CD4-positive, alpha-beta T cell (primary cell): ENCODE data around the gene CDV3. TPM values are rescaled to one million over a fixed set of nuclear protein-coding genes. Genes with fewer than 3 reads are reported as not detected.
"Not testable (repeated sequence)": the region's sequence is repeated elsewhere in the genome, so short reads cannot be mapped to it uniquely, and the experiment has no call there.

Experiments
- ATAC-seq: fragments of 200-7000 bp; cut with Tn5 transposase; one replicate; pipeline ENCODE4 v1.10.0; 2022; ENCODE audit warnings: mild to moderate bottlenecking; ENCODE audit not compliant: poor library complexity
- CTCF ChIA-PET: fragments of 350-600 bp; sonication (Branson Sonifier 250); formaldehyde crosslinking; loops from one replicate; lab custom pipeline; 2021; ENCODE audit warnings: antibody characterized with exemption, inconsistent platforms; lab: Charles Lee
- POLR2A ChIA-PET: fragments of 350-600 bp; sonication (Branson Sonifier 250); formaldehyde crosslinking; loops from one replicate; lab custom pipeline; 2021; ENCODE audit warnings: antibody characterized with exemption, inconsistent platforms; lab: Charles Lee
- DNase-seq, 14 experiments: peaks; one replicate each; pipeline ENCODE4 v3.0.0-alpha.2; 2013 to 2020; ENCODE audit warnings: mixed read lengths in 2 of 14
- H3K27ac ChIP-seq, 2 donors: one replicate each; pipeline versions ENCODE4 v1.5.1 to v1.7.0; 2013; ENCODE audit warnings: low read length in 2 of 2, low read depth in 1 of 2, mild to moderate bottlenecking in 1 of 2
- H3K27me3 ChIP-seq, 2 experiments: 1 replicate in 1 of 2; 2 replicates in 1 of 2; pipeline versions ENCODE4 v1.6.1 to v1.7.0; 2013; ENCODE audit warnings: low read length in 2 of 2, control low read depth in 1 of 2, mild to moderate bottlenecking in 1 of 2, moderate library complexity in 1 of 2; ENCODE audit not compliant: insufficient read depth in 2 of 2, control insufficient read depth in 1 of 2
- H3K36me3 ChIP-seq: one replicate; pipeline ENCODE4 v1.6.1; 2013; ENCODE audit warnings: low read length, control low read depth; ENCODE audit not compliant: insufficient read depth
- H3K4me1 ChIP-seq: one replicate; pipeline ENCODE4 v1.6.1; 2013; ENCODE audit warnings: low read length, control low read depth; ENCODE audit not compliant: insufficient read depth
- H3K4me3 ChIP-seq: one replicate; pipeline ENCODE4 v1.5.1; 2013; ENCODE audit warnings: mild to moderate bottlenecking, low read length, moderate library complexity
- H3K9me3 ChIP-seq, 2 experiments: 1 replicate in 1 of 2; 2 replicates in 1 of 2; pipeline versions ENCODE4 v1.6.1 to v1.7.0; 2013; ENCODE audit warnings: low read length in 2 of 2, mild to moderate bottlenecking in 2 of 2, control low read depth in 1 of 2, moderate library complexity in 1 of 2; ENCODE audit not compliant: control insufficient read depth in 1 of 2, insufficient read depth in 1 of 2
- H3K27ac Mint-ChIP-seq: one replicate; pipeline ENCODE4 v1.8.0; 2020; ENCODE audit warnings: mixed read lengths
- H3K27me3 Mint-ChIP-seq: one replicate; pipeline ENCODE4 v1.8.0; 2021; ENCODE audit warnings: mixed read lengths
- H3K36me3 Mint-ChIP-seq: one replicate; pipeline ENCODE4 v1.8.0; 2021; ENCODE audit warnings: low read depth, mixed read lengths
- H3K4me1 Mint-ChIP-seq: one replicate; pipeline ENCODE4 v1.8.0; 2021; ENCODE audit warnings: low read depth, mixed read lengths
- H3K4me3 Mint-ChIP-seq: one replicate; pipeline ENCODE4 v1.8.0; 2020; ENCODE audit warnings: mild to moderate bottlenecking, mixed read lengths
- H3K9me3 Mint-ChIP-seq: one replicate; pipeline ENCODE4 v1.8.0; 2020; ENCODE audit warnings: mixed read lengths
- CTCF ChIP-seq: fragments of 200-600 bp; IDR thresholded peaks from one replicate; pipeline ENCODE4 v1.8.0; 2022; ENCODE audit warnings: antibody characterized with exemption, mild to moderate bottlenecking
- intact Hi-C, 2 experiments: fragments of 100-400 bp; cut with DNase I in 1 of 2; cut with micrococcal nuclease in 1 of 2; formaldehyde crosslinking; loops; one replicate each; pipeline versions ENCODE4 v1.15.1 to v1.9.0; 2023 to 2025; cut with DNase I, micrococcal nuclease
- total RNA-seq, 174 experiments: library from RNA in 2 of 174; stranded (reverse) in 2 of 174; gene quantifications; one replicate each; pipeline ENCODE4 v1.2.3 and lab custom pipeline; 2021 to 2026

CDV3 gene
- total RNA-seq, 2 experiments from 2014 or later = 206 to 228 TPM

- H3K9me3 ChIP-seq = no peaks in the 10 kb centered on the region
- no peaks in the 10 kb centered on the region for H3K27me3 Mint-ChIP-seq
- H3K27ac Mint-ChIP-seq = no peak overlapping the region
- ATAC-seq (no peak), DNase-seq (no peak)
- H3K36me3 ChIP-seq = no peaks in the 10 kb centered on the region
- H3K27ac ChIP-seq = no peak overlapping the region
- no peak overlapping the region for H3K4me3 ChIP-seq
- H3K4me1 ChIP-seq = no peaks in the 10 kb centered on the region
- H3K4me3 Mint-ChIP-seq = no peak overlapping the region
- H3K27me3 ChIP-seq = no peaks in the 10 kb centered on the region
- intact Hi-C loops = no loop called here
- no peak for TF ChIP-seq CTCF
- H3K9me3 Mint-ChIP-seq = no peaks in the 10 kb centered on the region
- ChIA-PET POLR2A (interaction anchor here (1.2 kb wide), 1 partner anchor 26 kb away, joined by 5 read pairs; the partner anchor contains the start of gene CDV3), CTCF (no interaction called here)
- H3K36me3 Mint-ChIP-seq = no peaks in the 10 kb centered on the region
- no peaks in the 10 kb centered on the region for H3K4me1 Mint-ChIP-seq
These were observed 25.9 kb upstream of the CDV3 start for GRCh38 chr3:133547432-133548041.

- no peaks in the 10 kb centered on the region for H3K27me3 Mint-ChIP-seq
- ChIA-PET POLR2A (interaction anchor here (1.2 kb wide), 1 partner anchor 25 kb away, joined by 5 read pairs; the partner anchor contains the start of gene CDV3), CTCF (no interaction called here)
- no peak overlapping the region for H3K27ac Mint-ChIP-seq
- H3K4me3 ChIP-seq = no peak overlapping the region
- ATAC-seq = no peak
- no peaks in the 10 kb centered on the region for H3K27me3 ChIP-seq
- H3K4me3 Mint-ChIP-seq = no peak overlapping the region
- no peak for DNase-seq
- no peaks in the 10 kb centered on the region for H3K36me3 ChIP-seq
- no peaks in the 10 kb centered on the region for H3K4me1 ChIP-seq
- H3K36me3 Mint-ChIP-seq = no peaks in the 10 kb centered on the region
- no peaks in the 10 kb centered on the region for H3K4me1 Mint-ChIP-seq
- intact Hi-C loops = no loop called here
- no peaks in the 10 kb centered on the region for H3K9me3 ChIP-seq
- no peak overlapping the region for H3K27ac ChIP-seq
- no peaks in the 10 kb centered on the region for H3K9me3 Mint-ChIP-seq
- TF ChIP-seq CTCF = no peak
These were observed 25.4 kb upstream of the CDV3 start for GRCh38 chr3:133548090-133548489.

- DNase-seq (no peak), ATAC-seq (no peak)
- no peak overlapping the region for H3K27ac Mint-ChIP-seq
- TF ChIP-seq CTCF = no peak
- Histone ChIP-seq H3K36me3 (no peaks in the 10 kb centered on the region), H3K4me3 (no peak overlapping the region), H3K27me3 (no peaks in the 10 kb centered on the region), H3K27ac (no peak overlapping the region), H3K9me3 (no peaks in the 10 kb centered on the region), H3K4me1 (no peaks in the 10 kb centered on the region)
- ChIA-PET POLR2A (no interaction called here), CTCF (interaction anchor here (0.6 kb wide), 1 partner anchor 12 kb away, joined by 3 read pairs; no protein-coding TSS in a partner anchor)
- no peaks in the 10 kb centered on the region for H3K27me3 Mint-ChIP-seq
- intact Hi-C loops = no loop called here
- H3K4me1 Mint-ChIP-seq = no peaks in the 10 kb centered on the region
- no peaks in the 10 kb centered on the region for H3K9me3 Mint-ChIP-seq
- H3K4me3 Mint-ChIP-seq = no peak overlapping the region
- no peaks in the 10 kb centered on the region for H3K36me3 Mint-ChIP-seq
These were observed 23.9 kb upstream of the CDV3 start for GRCh38 chr3:133549565-133549964.

- H3K4me3 Mint-ChIP-seq, intact Hi-C loops, H3K9me3 Mint-ChIP-seq, H3K9me3 ChIP-seq, H3K27ac Mint-ChIP-seq, ATAC-seq, H3K36me3 Mint-ChIP-seq, H3K27ac ChIP-seq, H3K4me1 ChIP-seq, H3K36me3 ChIP-seq, H3K4me1 Mint-ChIP-seq, CTCF ChIA-PET, H3K27me3 Mint-ChIP-seq, POLR2A ChIA-PET, H3K27me3 ChIP-seq, H3K4me3 ChIP-seq, DNase-seq: not testable (repeated sequence)
These were observed 21.9 kb upstream of the CDV3 start for GRCh38 chr3:133551589-133551988.
